Measurements from ENCODE around the gene PGC. TPM values are rescaled to one million over a fixed set of nuclear protein-coding genes. Genes with fewer than 3 reads are reported as not detected.

The PGC gene
- total and polyA plus RNA-seq, 9 of the 15 experiments (the other 6 are each of a cell fraction or from before 2014, with no cell fraction given), result 0.17 to 0.40 TPM; not detected in 7

GRCh38 chr6:41777551-41778285 is 30.5 kb upstream of the PGC start:
- no peak for ATAC-seq
- Histone ChIP-seq H3K79me2 (ENCODE audit: control insufficient read depth, insufficient read depth, low read length) (peaks cover 6% of the 10 kb centered on the region; the same call in 1 of the 3 replicates), H3K27me3 (ENCODE audit: control insufficient read depth in 2 of 2, insufficient read depth in 2 of 2, low read length in 2 of 2) (no peaks in the 10 kb centered on the region), H3K27ac (ENCODE audit: extremely low read depth, low read depth, low read length) (no peak overlapping the region), H3K36me3 (ENCODE audit: control insufficient read depth, insufficient read depth, low read length) (peaks cover 13% of the 10 kb centered on the region; the same call in 2 of the 3 replicates), H4K20me1 (replicated peaks; ENCODE audit: control insufficient read depth, insufficient read depth, low read length) (no peaks in the 10 kb centered on the region; the same call in 1 of the 2 replicates), H3K9me3 (replicated peaks; ENCODE audit: control insufficient read depth, insufficient read depth, low read depth, low read length) (no peaks in the 10 kb centered on the region), H3K4me1 (replicated peaks in 1 of 2; ENCODE audit: control insufficient read depth in 2 of 2, insufficient read depth in 2 of 2, low read length in 2 of 2) (peaks cover 8 to 24% of the 10 kb centered on the region in 2 experiments), H3K9ac (ENCODE audit: insufficient read depth in 1 of 2, low read depth in 2 of 2, low read length in 2 of 2) (no peak overlapping the region), H2AFZ (ENCODE audit: low read depth, low read length) (no peak overlapping the region), H3K4me2 (ENCODE audit: insufficient read depth, low read length) (no peak overlapping the region), H3K4me3 (no peak overlapping the region), H3K9me1 (ENCODE audit: control insufficient read depth, insufficient read depth, low read length) (no peaks in the 10 kb centered on the region)
- TF ChIP-seq RBM34 (IDR thresholded peaks at IDR 0.05; ENCODE audit: borderline replicate concordance, insufficient read depth, low read length), result no peak
- no peak for TF ChIP-seq POLR2AphosphoS5 (IDR thresholded peaks at IDR 0.05; ENCODE audit: control insufficient read depth, insufficient read depth, low read depth, low read length)
- no peak for TF ChIP-seq SIN3B (IDR thresholded peaks at IDR 0.05; ENCODE audit: low read depth)
- TF ChIP-seq STAG1 (CRISPR knock-in tag; IDR thresholded peaks at IDR 0.05; ENCODE audit: borderline replicate concordance), result no peak
- no peak for TF ChIP-seq ZNF280A (IDR thresholded peaks at IDR 0.05; ENCODE audit: low read depth, partially characterized antibody)
- TF ChIP-seq MBD2 (IDR thresholded peaks at IDR 0.05; ENCODE audit: borderline replicate concordance, low read depth), result no peak
- TF ChIP-seq ATF7 (IDR thresholded peaks at IDR 0.05), result no peak
- TF ChIP-seq RBM15 (IDR thresholded peaks at IDR 0.05; ENCODE audit: insufficient read depth, low read length), result no peak
- no peak for TF ChIP-seq CXXC5 (CRISPR knock-in tag; IDR thresholded peaks at IDR 0.05)
- in situ Hi-C loops (cut with MboI), result no loop called here
- ChIA-PET POLR2A (interaction anchor here (1.0 kb wide), 3 partner anchors 11 to 274 kb away, joined by 3 to 5 read pairs (median 4); no protein-coding TSS in a partner anchor), CTCF (ENCODE audit: low intra/inter-chr PET ratio) (interaction anchor here (0.6 to 4.3 kb wide), 4 partner anchors 42 to 290 kb away, joined by 3 to 50 read pairs (median 22); partner anchors contain the start of gene TFEB)
- intact Hi-C loops (cut with micrococcal nuclease), result loop anchor here (5.0 kb wide), 2 partner anchors 175 to 410 kb away; no protein-coding TSS in a partner anchor
- WGBS (ENCODE audit: insufficient coverage, low coverage, missing lambda C conversion rate), result 54% methylated on average over 5 of the region's 5 CpGs
- no TSS peak for BruUV-seq (replicated peaks)
- DNase-seq (ENCODE audit: extremely low read depth in 1 of 4, low spot score in 3 of 4), result no peak
- FAIRE-seq, result peak; percentile 26
